GM23338 (cell line): ENCODE results near the gene ZDHHC11B. TPM values are rescaled to one million over a fixed set of nuclear protein-coding genes. Genes with fewer than 3 reads are reported as not detected.

Source experiments
- ATAC-seq: fragments of 200-7000 bp; cut with Tn5 transposase; 3 replicates; pipeline ENCODE4 v1.9.1; 2020
- DNase-seq: peaks from one replicate; pipeline ENCODE4 v3.0.0-alpha.2; 2015; ENCODE audit warnings: low spot score
- H2AFZ ChIP-seq: fragments of 200-600 bp; sonication (generic); 2 replicates; pipeline ENCODE4 v1.8.0; 2016; ENCODE audit warnings: antibody characterized with exemption, mild to moderate bottlenecking, moderate library complexity
- H3F3A ChIP-seq: fragments of 200-600 bp; sonication (generic); replicated peaks from 2 replicates; pipeline ENCODE4 v1.8.0; 2017; ENCODE audit warnings: antibody characterized with exemption, mixed run types, low read depth
- H3K27ac ChIP-seq: fragments of 200-600 bp; sonication (generic); 2 replicates; pipeline ENCODE4 v1.6.1; 2016; ENCODE audit warnings: low read depth
- H3K27me3 ChIP-seq: fragments of 200-600 bp; sonication (generic); 2 replicates; pipeline ENCODE4 v1.8.0; 2016; ENCODE audit warnings: mild to moderate bottlenecking, mixed run types, moderate library complexity; ENCODE audit not compliant: insufficient read depth
- H3K36me3 ChIP-seq: fragments of 200-600 bp; sonication (generic); 2 replicates; pipeline ENCODE4 v1.8.0; 2016; ENCODE audit warnings: mild to moderate bottlenecking; ENCODE audit not compliant: insufficient read depth
- H3K4me1 ChIP-seq: fragments of 200-600 bp; sonication (generic); 2 replicates; pipeline ENCODE4 v1.8.0; 2016; ENCODE audit warnings: mild to moderate bottlenecking, moderate library complexity; ENCODE audit not compliant: insufficient read depth
- H3K4me2 ChIP-seq: fragments of 200-600 bp; sonication (generic); 2 replicates; pipeline ENCODE4 v1.7.1; 2017; ENCODE audit warnings: mixed run types
- H3K4me3 ChIP-seq: fragments of 200-600 bp; sonication (generic); 2 replicates; pipeline ENCODE4 v1.6.1; 2016; ENCODE audit warnings: mixed run types
- H3K79me2 ChIP-seq: fragments of 200-600 bp; sonication (generic); replicated peaks from 2 replicates; pipeline ENCODE4 v1.8.0; 2017; ENCODE audit warnings: mild to moderate bottlenecking; ENCODE audit not compliant: insufficient read depth
- H3K9me2 ChIP-seq: fragments of 200-600 bp; sonication (generic); 2 replicates; pipeline ENCODE4 v1.8.0; 2017; ENCODE audit not compliant: insufficient read depth
- H4K20me1 ChIP-seq: fragments of 200-600 bp; sonication (generic); replicated peaks from 2 replicates; pipeline ENCODE4 v1.8.0; 2017; ENCODE audit warnings: mild to moderate bottlenecking; ENCODE audit not compliant: insufficient read depth
- H3K27ac Mint-ChIP-seq: 2 replicates; pipeline ENCODE4 v1.8.0; 2020; ENCODE audit warnings: inconsistent platforms, mild to moderate bottlenecking, moderate library complexity, mixed read lengths
- H3K27me3 Mint-ChIP-seq: 3 replicates; pipeline ENCODE4 v1.8.0; 2022; ENCODE audit warnings: low read depth, mild to moderate bottlenecking, moderate library complexity, mixed read lengths, inconsistent platforms; ENCODE audit not compliant: insufficient read depth, poor library complexity
- H3K36me3 Mint-ChIP-seq: 3 replicates; pipeline ENCODE4 v1.8.0; 2021; ENCODE audit warnings: low read depth, mild to moderate bottlenecking, inconsistent platforms, moderate library complexity, mixed read lengths
- H3K4me1 Mint-ChIP-seq: 3 replicates; pipeline ENCODE4 v1.8.0; 2020; ENCODE audit warnings: mild to moderate bottlenecking, inconsistent platforms, mixed read lengths
- H3K4me3 Mint-ChIP-seq: 3 replicates; pipeline ENCODE4 v1.8.0; 2021; ENCODE audit warnings: moderate library complexity, mild to moderate bottlenecking, inconsistent platforms, mixed read lengths
- H3K9me3 Mint-ChIP-seq: 3 replicates; pipeline ENCODE4 v1.8.0; 2020; ENCODE audit warnings: moderate library complexity, mild to moderate bottlenecking, inconsistent platforms, mixed read lengths
- CREB1 ChIP-seq: fragments of 250-450 bp; sonication (Bioruptor Pico); IDR thresholded peaks from 2 replicates; pipeline ENCODE4 v1.5.0; 2020; ENCODE audit warnings: low read depth, mild to moderate bottlenecking, moderate library complexity
- CTCF ChIP-seq, 2 experiments: fragments of 200-600 bp in 1 of 2; sonication (generic) in 1 of 2; conservative IDR thresholded peaks; 2 replicates each; pipeline versions ENCODE4 v1.5.1 to v1.6.1; 2016 to 2017; ENCODE audit warnings: antibody characterized with exemption in 2 of 2, low read depth in 2 of 2, mild to moderate bottlenecking in 2 of 2, moderate library complexity in 1 of 2
- ETS1 ChIP-seq: IDR thresholded peaks from 2 replicates; pipeline ENCODE4 v1.6.1; 2016; ENCODE audit warnings: antibody characterized with exemption
- EZH2 ChIP-seq: fragments of 200-600 bp; sonication (generic); IDR thresholded peaks from one replicate; pipeline ENCODE4 v1.8.0; 2017; ENCODE audit warnings: antibody characterized with exemption, mild to moderate bottlenecking, low read depth; ENCODE audit not compliant: unreplicated experiment
- EZH2phosphoT487 ChIP-seq: fragments of 200-600 bp; sonication (generic); IDR thresholded peaks from one replicate; pipeline ENCODE4 v1.8.1; 2018; ENCODE audit warnings: antibody characterized with exemption; ENCODE audit not compliant: unreplicated experiment
- JUNB ChIP-seq: IDR thresholded peaks from one replicate; pipeline ENCODE4 v1.6.1; 2016; ENCODE audit warnings: antibody characterized with exemption; ENCODE audit not compliant: unreplicated experiment
- NANOG ChIP-seq: IDR thresholded peaks from 2 replicates; pipeline ENCODE4 v1.6.1; 2016; ENCODE audit warnings: antibody characterized with exemption, borderline replicate concordance
- POLR2AphosphoS5 ChIP-seq: IDR thresholded peaks from 2 replicates; pipeline ENCODE4 v1.6.1; 2016; ENCODE audit warnings: antibody characterized with exemption, low read depth
- REST ChIP-seq: IDR thresholded peaks from one replicate; pipeline ENCODE4 v1.6.1; 2018; ENCODE audit warnings: antibody characterized with exemption; ENCODE audit not compliant: unreplicated experiment
- STAT1 ChIP-seq: IDR thresholded peaks from one replicate; pipeline ENCODE4 v1.6.1; 2016; ENCODE audit warnings: antibody characterized with exemption; ENCODE audit not compliant: unreplicated experiment
- ZNF114 ChIP-seq: fragments of 250-450 bp; sonication (Bioruptor Pico); IDR thresholded peaks from 2 replicates; pipeline ENCODE4 v1.5.0; 2020; ENCODE audit warnings: mild to moderate bottlenecking, moderate library complexity
- ZNF331 ChIP-seq: fragments of 250-450 bp; sonication (Bioruptor Pico); IDR thresholded peaks from 2 replicates; pipeline ENCODE4 v1.5.0; 2020; ENCODE audit warnings: low read depth, mild to moderate bottlenecking, moderate library complexity
- ZNF462 ChIP-seq: fragments of 250-450 bp; sonication (Bioruptor Pico); IDR thresholded peaks from 2 replicates; pipeline ENCODE4 v1.5.0; 2020; ENCODE audit warnings: mild to moderate bottlenecking, moderate library complexity
- polyA plus RNA-seq: library from polyadenylated mRNA; unstranded; fragments of >200 nt; fragmentation: Nextera tagmentation; extraction: Ambion mirVana; gene quantifications from 2 replicates; pipeline ENCODE4 v1.2.1, GENCODE V29; 2016
- total RNA-seq: library from RNA; depleted of rRNA; stranded (reverse); fragments of >200 nt; shearing (Covaris generic); gene quantifications from 2 replicates; pipeline ENCODE4 v1.2.3, GENCODE V29; 2014

The ZDHHC11B gene
- total and polyA plus RNA-seq, 2 experiments from 2014 or later, result 0.89 to 1.2 TPM

GRCh38 chr5:660491-661030, 124.0 kb downstream of the ZDHHC11B start:
- Histone ChIP-seq H3K4me3 (no peak overlapping the region), H3K4me2 (no peak overlapping the region), H4K20me1 (no peaks in the 10 kb centered on the region; the same call in none of the 2 replicates), H3K27me3 (no peaks in the 10 kb centered on the region), H3K36me3 (peaks cover 10% of the 10 kb centered on the region; the same call in 1 of the 2 replicates), H2AFZ (no peak overlapping the region), H3K9me2 (no peaks in the 10 kb centered on the region), H3F3A (no peaks in the 10 kb centered on the region), H3K4me1 (no peaks in the 10 kb centered on the region), H3K79me2 (0 out of 2 replicates have a peak, but pooled peaks cover 5% of the 10 kb centered on the region), H3K27ac (no peak overlapping the region)
- ATAC-seq (no peak), DNase-seq (no peak)
- H3K4me3 Mint-ChIP-seq, result no peak overlapping the region
- H3K27me3 Mint-ChIP-seq, result peaks cover 6% of the 10 kb centered on the region
- no peak overlapping the region for H3K27ac Mint-ChIP-seq
- no peaks in the 10 kb centered on the region for H3K4me1 Mint-ChIP-seq
- H3K9me3 Mint-ChIP-seq, result no peaks in the 10 kb centered on the region; the same call in 2 of the 3 replicates
- TF ChIP-seq EZH2phosphoT487 (no peak), ETS1 (no peak), ZNF114 (no peak), CTCF (conservative IDR thresholded peaks at IDR 0.05; ENCODE audit: low read depth in 2 of 2) (no peak), ZNF331 (CRISPR knock-in tag) (no peak), STAT1 (no peak), EZH2 (no peak), JUNB (no peak), CREB1 (CRISPR knock-in tag) (no peak), NANOG (no peak), POLR2AphosphoS5 (no peak), ZNF462 (CRISPR knock-in tag) (no peak), REST (no peak)
- H3K36me3 Mint-ChIP-seq, result peaks cover 57% of the 10 kb centered on the region
